GM12872 (cell line): ENCODE measurements around the gene PPM1G.

ENCODE experiments used
- TF ChIP-seq, protein P1 (sequence below): IDR thresholded peaks from 3 replicates; pipeline ENCODE4 v1.5.1; 2011; ENCODE audit warnings: low read depth, mild to moderate bottlenecking, low read length, moderate library complexity; ENCODE audit not compliant: insufficient read depth

The PPM1G gene

DNA sequence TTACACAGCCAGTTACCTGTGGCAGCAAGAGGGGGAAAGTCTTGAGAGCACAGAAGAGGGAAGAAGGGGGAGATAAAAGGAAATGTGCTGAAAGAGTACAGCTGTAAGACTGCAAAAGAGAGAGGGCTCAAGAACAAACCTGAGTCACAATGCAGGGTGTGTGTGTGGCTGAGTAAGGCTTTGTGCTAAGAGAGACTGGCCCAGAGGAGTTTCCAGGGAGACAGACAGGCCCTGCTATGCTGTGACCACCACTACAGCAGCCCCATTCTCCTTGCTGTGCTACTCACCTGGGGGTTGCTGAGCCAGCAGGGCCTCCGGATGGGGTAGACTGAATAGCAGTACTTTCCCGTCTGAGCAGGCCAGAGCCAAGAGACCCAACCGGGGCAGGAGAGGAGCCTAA is 74.1 kb downstream of the PPM1G start:
- TF ChIP-seq, protein P1, sequence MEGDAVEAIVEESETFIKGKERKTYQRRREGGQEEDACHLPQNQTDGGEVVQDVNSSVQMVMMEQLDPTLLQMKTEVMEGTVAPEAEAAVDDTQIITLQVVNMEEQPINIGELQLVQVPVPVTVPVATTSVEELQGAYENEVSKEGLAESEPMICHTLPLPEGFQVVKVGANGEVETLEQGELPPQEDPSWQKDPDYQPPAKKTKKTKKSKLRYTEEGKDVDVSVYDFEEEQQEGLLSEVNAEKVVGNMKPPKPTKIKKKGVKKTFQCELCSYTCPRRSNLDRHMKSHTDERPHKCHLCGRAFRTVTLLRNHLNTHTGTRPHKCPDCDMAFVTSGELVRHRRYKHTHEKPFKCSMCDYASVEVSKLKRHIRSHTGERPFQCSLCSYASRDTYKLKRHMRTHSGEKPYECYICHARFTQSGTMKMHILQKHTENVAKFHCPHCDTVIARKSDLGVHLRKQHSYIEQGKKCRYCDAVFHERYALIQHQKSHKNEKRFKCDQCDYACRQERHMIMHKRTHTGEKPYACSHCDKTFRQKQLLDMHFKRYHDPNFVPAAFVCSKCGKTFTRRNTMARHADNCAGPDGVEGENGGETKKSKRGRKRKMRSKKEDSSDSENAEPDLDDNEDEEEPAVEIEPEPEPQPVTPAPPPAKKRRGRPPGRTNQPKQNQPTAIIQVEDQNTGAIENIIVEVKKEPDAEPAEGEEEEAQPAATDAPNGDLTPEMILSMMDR: no peak
